Heart left ventricle (tissue), 13 donors: ENCODE measurements around the gene FOXP4.

Experiments
- POLR2A ChIP-seq, 2 donors: fragments of 450-650 bp; IDR thresholded peaks; one replicate each; pipeline ENCODE4 v1.6.1; 2017; ENCODE audit warnings: antibody characterized with exemption in 2 of 2, mild to moderate bottlenecking in 2 of 2, moderate library complexity in 2 of 2
- TF ChIP-seq, protein P1 (sequence below), 12 donors: fragments of 200-600 bp; sonication (generic) in 4 of 12; IDR thresholded peaks; one replicate each; pipeline versions ENCODE4 v1.5.0 to v1.8.0; 2018 to 2022; ENCODE audit warnings: antibody characterized with exemption in 12 of 12, mild to moderate bottlenecking in 5 of 12
- donor health status: ischemic (EF 13 %, LVEDD 7.1; RV severe dilation, severe dysfunction).
- donor health status: DM: no; HTN: yes; CAD: no.
- donor health status: DM: no; HTN: no; CAD: no.
- donor health status: ischemic (EF 25% LVEDD 6.9; RV normal size, moderate dysfunction).
- donor health status: ischemic (EF 25% LVEDD 5.7; RV mildly dilated, moderate dysfunction).
- donor health status: ischemic (EF 35%, LVEDD 5.7; RV mildly dilated, moderate dysfunction).
- donor health status: nonischemic (EF 11% LVEDD 7.7; RV severe dilation, severe dysfunction).
- donor health status: DM: yes; HTN: yes; CAD: no.
- donor health status: PGD.
- donor health status: ischemic (EF 29% LVEDD 5.4; RV normal size, mild dysfunction).
- donor health status: nonischemic (EF 23%, LVEDD 6.1; RV moderate dilation, normal function).

DNA sequence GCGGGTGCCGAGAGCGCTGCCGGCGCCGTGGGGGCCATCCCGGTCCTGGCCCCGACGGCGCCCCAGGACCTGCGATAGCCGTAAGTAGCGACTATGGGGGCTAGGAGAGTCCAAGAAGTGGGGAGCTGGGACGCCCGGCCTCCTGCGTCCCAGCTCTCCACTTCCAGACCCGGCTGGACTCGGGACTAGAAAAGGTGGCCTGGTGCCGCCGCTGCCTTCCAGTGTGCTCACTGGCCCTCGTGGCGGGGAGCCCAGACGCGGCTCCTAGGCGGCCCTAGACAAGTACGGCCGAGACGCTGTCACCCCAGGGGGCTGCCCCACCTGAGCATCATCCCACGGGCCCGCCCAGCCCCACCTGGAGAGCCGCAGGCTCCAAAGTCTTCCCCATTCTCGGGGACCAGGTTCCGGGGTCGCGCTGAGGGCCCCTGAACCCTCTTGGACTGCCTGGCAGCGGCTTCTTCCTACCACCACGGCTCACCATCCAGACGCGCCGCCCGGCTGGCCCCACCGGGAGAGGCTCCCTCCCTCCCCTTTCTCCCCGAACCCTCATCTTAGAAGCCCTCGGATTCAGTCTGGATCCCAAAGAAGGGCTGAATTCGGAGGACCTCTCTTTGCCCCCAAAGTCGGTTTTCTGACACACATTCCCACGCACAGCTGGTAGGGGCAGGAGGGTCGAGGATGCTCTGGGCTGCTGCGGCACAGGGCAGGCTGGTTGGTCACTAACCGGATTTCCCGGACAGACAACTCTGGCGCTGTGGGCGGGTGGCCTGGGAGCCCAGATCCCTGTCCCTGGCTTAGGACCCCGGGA is 91.2 kb downstream of the FOXP4 start:
- TF ChIP-seq, protein P1, sequence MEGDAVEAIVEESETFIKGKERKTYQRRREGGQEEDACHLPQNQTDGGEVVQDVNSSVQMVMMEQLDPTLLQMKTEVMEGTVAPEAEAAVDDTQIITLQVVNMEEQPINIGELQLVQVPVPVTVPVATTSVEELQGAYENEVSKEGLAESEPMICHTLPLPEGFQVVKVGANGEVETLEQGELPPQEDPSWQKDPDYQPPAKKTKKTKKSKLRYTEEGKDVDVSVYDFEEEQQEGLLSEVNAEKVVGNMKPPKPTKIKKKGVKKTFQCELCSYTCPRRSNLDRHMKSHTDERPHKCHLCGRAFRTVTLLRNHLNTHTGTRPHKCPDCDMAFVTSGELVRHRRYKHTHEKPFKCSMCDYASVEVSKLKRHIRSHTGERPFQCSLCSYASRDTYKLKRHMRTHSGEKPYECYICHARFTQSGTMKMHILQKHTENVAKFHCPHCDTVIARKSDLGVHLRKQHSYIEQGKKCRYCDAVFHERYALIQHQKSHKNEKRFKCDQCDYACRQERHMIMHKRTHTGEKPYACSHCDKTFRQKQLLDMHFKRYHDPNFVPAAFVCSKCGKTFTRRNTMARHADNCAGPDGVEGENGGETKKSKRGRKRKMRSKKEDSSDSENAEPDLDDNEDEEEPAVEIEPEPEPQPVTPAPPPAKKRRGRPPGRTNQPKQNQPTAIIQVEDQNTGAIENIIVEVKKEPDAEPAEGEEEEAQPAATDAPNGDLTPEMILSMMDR (IDR thresholded peaks at IDR 0.05), result no peak
- TF ChIP-seq POLR2A (IDR thresholded peaks at IDR 0.05), result no peak
